ENCODE measurements around the gene NCKAP5L.

- TF ChIP-seq POLR2A (IDR thresholded peaks at IDR 0.05) (no peak), POLR2AphosphoS5 (IDR thresholded peaks at IDR 0.05) (no peak)
These were observed 9.8 kb downstream of the NCKAP5L start for GRCh38 chr12:49818241-49818895.
